K562 (cell line): ENCODE data around the gene KAT6B. TPM values are rescaled to one million over a fixed set of nuclear protein-coding genes. Genes with fewer than 3 reads are reported as not detected.
A peak's percentile ranks its signal among the peaks of the same experiment; 100 is the strongest.

Experiments
- ATAC-seq: fragments of 200-7000 bp; cut with Tn5 transposase; 3 replicates; pipeline ENCODE4 v1.9.1; 2020; ENCODE audit warnings: moderate library complexity
- BruUV-seq: library from RNA; stranded (reverse); fragments of 400-500 nt; replicated peaks from 2 replicates; lab custom pipeline; 2021; lab: Mats Ljungman, UMichigan
- CTCF ChIA-PET: fragments of 300-600 bp; formaldehyde crosslinking; extraction: SDS; loops from one replicate; lab custom pipeline; 2021; ENCODE audit warnings: low intra/inter-chr PET ratio; lab: Yijun Ruan, JAX
- POLR2A ChIA-PET: fragments of 300-600, 350-650 bp; sonication (Branson Sonifier 250); formaldehyde crosslinking; extraction: SDS; loops from one replicate; lab custom pipeline; 2021; ENCODE audit warnings: antibody characterized with exemption, inconsistent platforms; lab: Yijun Ruan, JAX
- DNase-seq, 4 experiments: peaks; one replicate each; pipeline versions ENCODE4 v3.0.0 to v3.0.0-alpha.2; 2011 to 2018; ENCODE audit warnings: low spot score in 3 of 4, mixed read lengths in 3 of 4; ENCODE audit errors: extremely low read depth in 1 of 4
- FAIRE-seq: peaks from 2 replicates; lab custom pipeline; 2011; peaks lifted over from hg19 to GRCh38; lab: Jason Lieb, UNC
- H2AFZ ChIP-seq: 2 replicates; pipeline ENCODE4 v1.6.0; 2011; ENCODE audit warnings: low read depth, low read length, control low read depth, inconsistent platforms
- H3K27ac ChIP-seq: fragments of 200-600 bp; 3 replicates; pipeline ENCODE4 v1.8.0; 2011; ENCODE audit warnings: low read depth, mild to moderate bottlenecking, control low read depth, inconsistent platforms, low read length, moderate library complexity, mixed read lengths; ENCODE audit errors: extremely low read depth
- H3K27me3 ChIP-seq, 2 experiments: fragments of 300-600 bp in 1 of 2; 2 replicates in 1 of 2; 3 replicates in 1 of 2; pipeline versions ENCODE4 v1.6.0 to v1.8.0; 2011; ENCODE audit warnings: inconsistent platforms in 2 of 2, low read length in 2 of 2, mild to moderate bottlenecking in 1 of 2, mixed read lengths in 1 of 2, moderate library complexity in 1 of 2; ENCODE audit not compliant: control insufficient read depth in 2 of 2, insufficient read depth in 2 of 2
- H3K36me3 ChIP-seq: fragments of 300-600 bp; 3 replicates; pipeline ENCODE4 v1.8.0; 2011; ENCODE audit warnings: mild to moderate bottlenecking, low read length, inconsistent platforms; ENCODE audit not compliant: control insufficient read depth, insufficient read depth
- H3K4me1 ChIP-seq, 2 experiments: fragments of 200-600 bp in 1 of 2; replicated peaks in 1 of 2; 2 replicates in 1 of 2; 3 replicates in 1 of 2; pipeline versions ENCODE4 v1.5.1 to v1.8.0; 2011; ENCODE audit warnings: inconsistent platforms in 2 of 2, low read length in 2 of 2, mild to moderate bottlenecking in 1 of 2, mixed read lengths in 1 of 2, moderate library complexity in 1 of 2; ENCODE audit not compliant: control insufficient read depth in 2 of 2, insufficient read depth in 2 of 2
- H3K4me2 ChIP-seq: 2 replicates; pipeline ENCODE4 v1.6.1; 2011; ENCODE audit warnings: low read length, control low read depth, inconsistent platforms, mixed read lengths; ENCODE audit not compliant: insufficient read depth
- H3K4me3 ChIP-seq: fragments of 200-600 bp; sonication (generic), shearing (Covaris generic); 2 replicates; pipeline ENCODE4 v1.5.1; 2016; ENCODE audit warnings: control low read depth, inconsistent platforms
- H3K79me2 ChIP-seq: fragments of 200-600 bp; 3 replicates; pipeline ENCODE4 v1.8.0; 2011; ENCODE audit warnings: low read length, inconsistent platforms; ENCODE audit not compliant: control insufficient read depth, insufficient read depth
- H3K9ac ChIP-seq, 2 experiments: 2 replicates each; pipeline versions ENCODE4 v1.6.0 to v1.6.1; 2011; ENCODE audit warnings: low read depth in 2 of 2, low read length in 2 of 2, control low read depth in 1 of 2, inconsistent platforms in 1 of 2, mild to moderate bottlenecking in 1 of 2, mixed read lengths in 1 of 2; ENCODE audit not compliant: insufficient read depth in 1 of 2
- H3K9me1 ChIP-seq: one replicate; pipeline ENCODE4 v1.6.0; 2011; ENCODE audit warnings: inconsistent platforms, mild to moderate bottlenecking, low read length, moderate library complexity; ENCODE audit not compliant: control insufficient read depth, insufficient read depth
- H3K9me3 ChIP-seq: replicated peaks from 2 replicates; pipeline ENCODE4 v1.5.1; 2011; ENCODE audit warnings: low read depth, low read length, inconsistent platforms; ENCODE audit not compliant: control insufficient read depth, insufficient read depth
- H4K20me1 ChIP-seq: replicated peaks from 2 replicates; pipeline ENCODE4 v1.6.1; 2011; ENCODE audit warnings: low read length, inconsistent platforms, mixed read lengths; ENCODE audit not compliant: control insufficient read depth, insufficient read depth
- ATF4 ChIP-seq: fragments of 450-650 bp; formaldehyde crosslinking; IDR thresholded peaks from 2 replicates; pipeline ENCODE4 v1.4.0; 2022; ENCODE audit warnings: mild to moderate bottlenecking, moderate library complexity
- BDP1 ChIP-seq: IDR thresholded peaks from 3 replicates; pipeline ENCODE4 v1.6.1; 2011; ENCODE audit not compliant: insufficient read length, insufficient read depth
- FOXJ2 ChIP-seq: fragments of 200-800 bp; sonication (Bioruptor generic); IDR thresholded peaks from 2 replicates; pipeline ENCODE4 v1.6.1; 2016; ENCODE audit warnings: missing genetic modification characterization, missing compliant biosample characterization
- HDAC8 ChIP-seq: fragments of 450-650 bp; IDR thresholded peaks from 2 replicates; pipeline ENCODE4 v1.6.1; 2016; ENCODE audit warnings: mild to moderate bottlenecking, missing genetic modification characterization, moderate library complexity, missing compliant biosample characterization
- HNRNPH1 ChIP-seq: fragments of 200-400 bp; formaldehyde crosslinking; optimal IDR thresholded peaks from 2 replicates; pipeline ENCODE3; 2017; ENCODE audit warnings: low read depth, mild to moderate bottlenecking, low read length, moderate library complexity
- IFI16 ChIP-seq: fragments of 250-450 bp; sonication (Bioruptor Pico); IDR thresholded peaks from 2 replicates; pipeline ENCODE4 v2.1.2; 2022; ENCODE audit warnings: mild to moderate bottlenecking, inconsistent platforms
- MEIS2 ChIP-seq: fragments of 450-650 bp; IDR thresholded peaks from 2 replicates; pipeline ENCODE4 v1.6.1; 2014; ENCODE audit warnings: mild to moderate bottlenecking; ENCODE audit not compliant: partially characterized antibody
- MLLT1 ChIP-seq, 2 experiments: fragments of 450-650 bp; IDR thresholded peaks; 2 replicates each; pipeline ENCODE4 v1.6.1; 2016
- PBX2 ChIP-seq, 2 experiments: IDR thresholded peaks in 1 of 2; conservative IDR thresholded peaks in 1 of 2; 2 replicates each; pipeline ENCODE4 v1.6.1; 2016; ENCODE audit warnings: low read depth in 2 of 2, mild to moderate bottlenecking in 1 of 2, missing compliant biosample characterization in 1 of 2, missing genetic modification characterization in 1 of 2, moderate library complexity in 1 of 2
- PKNOX1 ChIP-seq: fragments of 450-650 bp; IDR thresholded peaks from 2 replicates; pipeline ENCODE4 v1.6.1; 2016
- TAF9B ChIP-seq: fragments of 450-650 bp; IDR thresholded peaks from 2 replicates; pipeline ENCODE4 v1.6.1; 2018; ENCODE audit warnings: mild to moderate bottlenecking; ENCODE audit not compliant: partially characterized antibody
- ZC3H8 ChIP-seq: fragments of 450-650 bp; IDR thresholded peaks from 2 replicates; pipeline ENCODE4 v1.6.1; 2017
- ZMIZ1 ChIP-seq, 2 experiments: fragments of 150-350 bp in 1 of 2; IDR thresholded peaks; 2 replicates each; pipeline ENCODE4 v1.6.1; 2012 to 2016; ENCODE audit warnings: low read depth in 2 of 2, low read length in 2 of 2, mild to moderate bottlenecking in 1 of 2, moderate library complexity in 1 of 2
- WGBS: fragments of 100-300 bp; shearing (Covaris generic); methylation state at CpG from one replicate; pipeline ENCODE4 v1.1.6; 2016; ENCODE audit warnings: low coverage, mixed read lengths; ENCODE audit not compliant: insufficient coverage; ENCODE audit errors: missing lambda C conversion rate; 5-methylcytosine and 5-hydroxymethylcytosine counted together
- in situ Hi-C: fragments of 300-500 bp; cut with MboI; formaldehyde crosslinking; loops from 4 replicates; pipeline ENCODE4 v1.15.0; 2018; ENCODE audit warnings: inconsistent platforms, mixed read lengths
- intact Hi-C: fragments of 100-400 bp; cut with micrococcal nuclease; formaldehyde crosslinking; loops from 2 replicates; pipeline ENCODE4 v1.14.2; 2022
- polyA plus RNA-seq, 8 experiments: library from polyadenylated mRNA; depleted of rRNA in 4 of 8; stranded (reverse) in 5 of 8; unstranded in 3 of 8; fragments of >200 nt; fragmentation: Nextera tagmentation in 2 of 8; fragmentation: Illumina TruSeq in 1 of 8; extraction: Ambion mirVana in 2 of 8; extraction: Trizol in 1 of 8; gene quantifications; 2 replicates each; pipeline versions ENCODE4 v1.2.1 to v1.2.3, GENCODE V29; 2011 to 2014; ENCODE audit warnings: inconsistent platforms in 1 of 8, missing spikeins in 1 of 8
- total RNA-seq, 7 experiments: library from RNA; depleted of rRNA in 6 of 7; stranded (reverse); fragments of >200 nt in 6 of 7; fragmentation: Illumina TruSeq in 2 of 7; extraction: Trizol in 2 of 7; gene quantifications; 2 replicates each; pipeline versions ENCODE4 v1.2.1 to v1.2.3, GENCODE V29; 2011 to 2021; ENCODE audit warnings: low replicate concordance in 1 of 7

Gene KAT6B
- total and polyA plus RNA-seq, 9 of the 15 experiments (the other 6 are each of a cell fraction or from before 2014, with no cell fraction given) = 1.4 to 9.2 (median 6.8) TPM

- no peak overlapping the region for H3K4me2 ChIP-seq
- DNase-seq (no peak), FAIRE-seq (no peak), ATAC-seq (no peak)
- no peaks in the 10 kb centered on the region for H3K9me3 ChIP-seq
- no peaks in the 10 kb centered on the region for H3K9me1 ChIP-seq
- H3K4me3 ChIP-seq = no peak overlapping the region
- BruUV-seq = no TSS peak
- in situ Hi-C loops = no loop called here
- CTCF ChIA-PET = no interaction called here
- no peaks in the 10 kb centered on the region for H4K20me1 ChIP-seq
- WGBS = 56% methylated on average over 3 of the region's 3 CpGs
- H3K27me3 ChIP-seq = peaks cover 4 to 12% of the 10 kb centered on the region in 2 experiments
- H3K9ac ChIP-seq = no peak overlapping the region
- intact Hi-C loops = no loop called here
- no peak overlapping the region for H2AFZ ChIP-seq
- H3K36me3 ChIP-seq = no peaks in the 10 kb centered on the region
- H3K79me2 ChIP-seq = no peaks in the 10 kb centered on the region
- POLR2A ChIA-PET = interaction anchor here (0.7 kb wide), 2 partner anchors 15 to 26 kb away, joined by 3 to 4 read pairs; no protein-coding TSS in a partner anchor
- H3K4me1 ChIP-seq = peaks cover 0 to 3% of the 10 kb centered on the region in 2 experiments; a peak in 1 of 5 replicates
- H3K27ac ChIP-seq = no peak overlapping the region
- TF ChIP-seq ZMIZ1 (IDR thresholded peaks at IDR 0.05; ENCODE audit: low read depth in 2 of 2, low read length in 2 of 2) (no peak), PBX2 (CRISPR knock-in tag; IDR thresholded peaks at IDR 0.05; ENCODE audit: low read depth) (no peak), PBX2 (tag; conservative IDR thresholded peaks at IDR 0.05; ENCODE audit: low read depth) (peak; percentile 67), PKNOX1 (peak; percentile 50), MEIS2 (peak; percentile 74), HNRNPH1 (no peak), HDAC8 (tag) (no peak), BDP1 (no peak), MLLT1 (IDR thresholded peaks at IDR 0.05) (no peak), ZC3H8 (no peak), IFI16 (CRISPR knock-in tag) (no peak), TAF9B (no peak), FOXJ2 (tag) (no peak), ATF4 (no peak)
Measured at GRCh38 chr10:75032119-75032518, 205.7 kb downstream of the KAT6B start.
